ENCODE results near the gene CDPF1. TPM values are rescaled to one million over a fixed set of nuclear protein-coding genes. Genes with fewer than 3 reads are reported as not detected.

CDPF1 gene
- total RNA-seq, 1 experiment from 2014 or later, result 8.1 TPM

- WGBS (ENCODE audit: extremely low coverage, insufficient read length, low lambda C conversion rate), result no CpG with 5 or more reads among the region's 12 CpGs
- peaks cover 22 to 49% (median 47%) of the 10 kb centered on the region in 3 experiments; a peak in 6 of 7 replicates for H3K36me3 Mint-ChIP-seq (ENCODE audit: insufficient read depth in 1 of 3, low read depth in 3 of 3)
- no peaks in the 10 kb centered on the region for H3K9me3 ChIP-seq (ENCODE audit: control insufficient read depth, low read depth, low read length)
- H2AFZ ChIP-seq (ENCODE audit: low read length), result no peak overlapping the region
- H3K27ac Mint-ChIP-seq, result no peak overlapping the region
- no peak for DNase-seq
- H3K4me1 ChIP-seq (ENCODE audit: insufficient read depth, low read length), result no peaks in the 10 kb centered on the region
- no peak overlapping the region for H4K5ac ChIP-seq (ENCODE audit: insufficient read length, low read depth, low read length)
- H2BK20ac ChIP-seq (ENCODE audit: low read depth, low read length, poor library complexity, severe bottlenecking), result no peak overlapping the region
- H2BK15ac ChIP-seq (ENCODE audit: low read depth, low read length), result no peak overlapping the region
- no peak overlapping the region for H3T11ph ChIP-seq (ENCODE audit: low read length)
- no peaks in the 10 kb centered on the region for H3K79me1 ChIP-seq (ENCODE audit: insufficient read depth, low read depth, low read length, poor library complexity, severe bottlenecking)
- no peak overlapping the region for H3K4ac ChIP-seq (ENCODE audit: low read depth, low read length)
- H3K14ac ChIP-seq (ENCODE audit: insufficient read depth, low read length), result no peak overlapping the region
- no peak overlapping the region for H3K23ac ChIP-seq (ENCODE audit: insufficient read length, low read depth, low read length)
- TF ChIP-seq CTCF (conservative IDR thresholded peaks at IDR 0.05), result no peak
- no peak overlapping the region for H2BK120ac ChIP-seq (ENCODE audit: low read depth, low read length, poor library complexity, severe bottlenecking)
- no peak overlapping the region for H3K9ac ChIP-seq (ENCODE audit: extremely low read depth, insufficient read length, low read length)
- H3K9me3 Mint-ChIP-seq, result peaks cover 0 to 5% of the 10 kb centered on the region in 2 experiments; a peak in 1 of 5 replicates
- H3K79me2 ChIP-seq (ENCODE audit: insufficient read depth, low read length), result no peaks in the 10 kb centered on the region
- no peak overlapping the region for H2BK5ac ChIP-seq (ENCODE audit: insufficient read length, low read length)
- H4K20me1 ChIP-seq (ENCODE audit: control insufficient read depth, insufficient read depth, insufficient read length), result peaks cover 4% of the 10 kb centered on the region
- no peak overlapping the region for H3K56ac ChIP-seq (ENCODE audit: insufficient read length, low read depth, low read length)
- no peak overlapping the region for H3K18ac ChIP-seq (ENCODE audit: insufficient read length, low read depth, low read length)
- H3K23me2 ChIP-seq (ENCODE audit: insufficient read length, low read depth, low read length, poor library complexity, severe bottlenecking), result no peaks in the 10 kb centered on the region
- no peak overlapping the region for H2AK5ac ChIP-seq (ENCODE audit: insufficient read length, low read length)
- no peak overlapping the region for H3K4me3 Mint-ChIP-seq
- no peak overlapping the region for H3K4me2 ChIP-seq (ENCODE audit: insufficient read depth, insufficient read length, low read length)
- H3K27me3 ChIP-seq (ENCODE audit: insufficient read depth, low read length), result no peaks in the 10 kb centered on the region
- no peak overlapping the region for H2BK12ac ChIP-seq (ENCODE audit: insufficient read length, low read depth, low read length)
- no peak overlapping the region for H4K8ac ChIP-seq (replicated peaks; ENCODE audit: insufficient read length, low read depth, low read length)
- H3K27ac ChIP-seq (ENCODE audit: insufficient read length, low read depth, low read length), result no peak overlapping the region
- no peaks in the 10 kb centered on the region for H3K4me1 Mint-ChIP-seq
- H3K27me3 Mint-ChIP-seq (ENCODE audit: low read depth), result no peaks in the 10 kb centered on the region
- H4K91ac ChIP-seq (ENCODE audit: insufficient read length, low read depth, low read length), result no peak overlapping the region
Observed at GRCh38 chr22:46273432-46274148, 23.5 kb upstream of the CDPF1 start.
